ENCODE data around the gene ZNF497. TPM values are rescaled to one million over a fixed set of nuclear protein-coding genes. Genes with fewer than 3 reads are reported as not detected.

The ZNF497 gene
- total and polyA plus RNA-seq, 2 donors (not counting 1 experiment from before 2014, with no cell fraction given): 0.03 to 2.5 TPM

GRCh38 chr19:58357481-58358145 lies 4.9 kb downstream of the ZNF497 start:
- DNase-seq (ENCODE audit: low read depth in 2 of 2): no peak
- H4K20me1 ChIP-seq (ENCODE audit: control insufficient read depth, extremely low read depth, insufficient read depth, low read length): no peaks in the 10 kb centered on the region
- no peaks in the 10 kb centered on the region for H3K36me3 ChIP-seq (ENCODE audit: control insufficient read depth, insufficient read depth, low read length)
- no peak overlapping the region for H2AFZ ChIP-seq (ENCODE audit: low read length)
- no peak overlapping the region for H3K9ac ChIP-seq (ENCODE audit: insufficient read depth, low read length)
- no peaks in the 10 kb centered on the region for H3K9me3 ChIP-seq (ENCODE audit: control insufficient read depth, insufficient read depth, low read depth, low read length)
- TF ChIP-seq EZH2 (IDR thresholded peaks at IDR 0.05; ENCODE audit: low read length, missing control alignments): no peak
- no peak for TF ChIP-seq CTCF (conservative IDR thresholded peaks at IDR 0.05 in 1 of 2, IDR thresholded peaks at IDR 0.05 in 1 of 2; ENCODE audit: low read depth in 1 of 2, low read length in 2 of 2)
- H3K4me3 ChIP-seq (replicated peaks in 1 of 4; ENCODE audit: control extremely low read depth in 1 of 4, insufficient read depth in 1 of 4, low read depth in 3 of 4, low read length in 4 of 4): no peak overlapping the region
- no peak overlapping the region for H3K4me2 ChIP-seq (ENCODE audit: extremely low read depth, insufficient read depth, low read length)
- H3K79me2 ChIP-seq (ENCODE audit: control insufficient read depth, insufficient read depth, low read length): no peaks in the 10 kb centered on the region
- H3K27me3 ChIP-seq (ENCODE audit: control insufficient read depth, insufficient read depth, low read length): no peaks in the 10 kb centered on the region
- no peak overlapping the region for H3K27ac ChIP-seq (ENCODE audit: insufficient read depth, low read length)
- peaks cover 2% of the 10 kb centered on the region for H3K4me1 ChIP-seq (ENCODE audit: control insufficient read depth, extremely low read depth, insufficient read depth, low read length)

GRCh38 chr19:58356766-58357480 lies 5.6 kb downstream of the ZNF497 start:
- H2AFZ ChIP-seq (ENCODE audit: low read length): no peak overlapping the region
- H3K4me3 ChIP-seq (replicated peaks in 1 of 4; ENCODE audit: control extremely low read depth in 1 of 4, insufficient read depth in 1 of 4, low read depth in 3 of 4, low read length in 4 of 4): peak overlapping the region in 1 of 4 experiments; percentile 33
- H3K27ac ChIP-seq (ENCODE audit: insufficient read depth, low read length): no peak overlapping the region
- H3K36me3 ChIP-seq (ENCODE audit: control insufficient read depth, insufficient read depth, low read length): no peaks in the 10 kb centered on the region
- H3K4me1 ChIP-seq (ENCODE audit: control insufficient read depth, extremely low read depth, insufficient read depth, low read length): peaks cover 2% of the 10 kb centered on the region
- no peaks in the 10 kb centered on the region for H3K27me3 ChIP-seq (ENCODE audit: control insufficient read depth, insufficient read depth, low read length)
- no peak overlapping the region for H3K9ac ChIP-seq (ENCODE audit: insufficient read depth, low read length)
- no peaks in the 10 kb centered on the region for H4K20me1 ChIP-seq (ENCODE audit: control insufficient read depth, extremely low read depth, insufficient read depth, low read length)
- no peaks in the 10 kb centered on the region for H3K79me2 ChIP-seq (ENCODE audit: control insufficient read depth, insufficient read depth, low read length)
- peak in 1 of 2 donors; percentile 14 for DNase-seq (ENCODE audit: low read depth in 2 of 2)
- H3K4me2 ChIP-seq (ENCODE audit: extremely low read depth, insufficient read depth, low read length): no peak overlapping the region
- H3K9me3 ChIP-seq (ENCODE audit: control insufficient read depth, insufficient read depth, low read depth, low read length): no peaks in the 10 kb centered on the region
- TF ChIP-seq CTCF (conservative IDR thresholded peaks at IDR 0.05 in 1 of 2, IDR thresholded peaks at IDR 0.05 in 1 of 2; ENCODE audit: low read depth in 1 of 2, low read length in 2 of 2): no peak
- no peak for TF ChIP-seq EZH2 (IDR thresholded peaks at IDR 0.05; ENCODE audit: low read length, missing control alignments)

DNA sequence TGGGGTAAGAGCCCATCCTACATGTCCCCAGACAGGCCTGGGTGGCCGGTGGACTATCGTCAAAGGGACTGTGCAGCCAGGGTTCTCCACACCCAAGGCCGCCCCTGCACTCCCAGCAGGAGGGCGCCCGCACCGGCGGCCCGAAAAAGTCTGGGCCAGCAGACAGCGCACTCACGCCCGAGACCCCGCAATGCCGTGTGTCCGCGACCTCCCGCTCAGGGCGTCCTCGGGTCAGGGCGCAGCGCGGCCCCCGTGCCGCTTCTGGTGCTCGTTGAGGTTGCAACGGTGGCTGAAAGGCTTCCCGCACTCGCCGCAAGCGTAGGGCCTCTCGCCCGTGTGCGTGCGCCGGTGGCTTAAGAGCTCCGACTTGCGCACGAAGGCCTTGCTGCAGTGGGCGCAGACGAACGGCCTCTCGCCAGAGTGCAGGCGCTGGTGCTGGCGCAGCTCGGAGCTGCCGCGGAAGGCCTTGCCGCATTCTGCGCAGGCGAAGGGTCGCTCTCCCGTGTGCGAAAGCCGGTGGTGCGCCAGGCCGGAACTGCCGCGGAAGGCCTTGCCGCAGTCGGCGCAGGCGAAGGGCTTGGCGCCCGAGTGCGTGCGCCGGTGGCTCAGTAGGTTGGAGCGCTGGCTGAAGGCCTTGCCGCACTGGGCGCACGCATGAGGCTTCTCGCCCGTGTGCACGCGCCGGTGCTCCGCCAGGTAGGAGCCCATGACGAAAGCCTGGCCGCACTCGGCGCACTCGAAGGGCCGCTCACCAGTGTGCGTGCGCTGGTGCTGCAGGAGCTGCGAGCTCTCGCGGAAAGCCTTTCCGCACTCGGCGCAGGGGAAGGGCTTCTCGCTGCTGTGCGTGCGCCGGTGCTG lies 6.4 kb downstream of the ZNF497 start:
- no peak overlapping the region for H2AFZ ChIP-seq (ENCODE audit: low read length)
- peak in 1 of 2 donors; percentile 39 for DNase-seq (ENCODE audit: low read depth in 2 of 2)
- H3K4me3 ChIP-seq (replicated peaks in 1 of 4; ENCODE audit: control extremely low read depth in 1 of 4, insufficient read depth in 1 of 4, low read depth in 3 of 4, low read length in 4 of 4): peak overlapping the region in 1 of 4 experiments; percentile 33
- H4K20me1 ChIP-seq (ENCODE audit: control insufficient read depth, extremely low read depth, insufficient read depth, low read length): no peaks in the 10 kb centered on the region
- TF ChIP-seq EZH2 (IDR thresholded peaks at IDR 0.05; ENCODE audit: low read length, missing control alignments) (peak; percentile 27), CTCF (conservative IDR thresholded peaks at IDR 0.05 in 1 of 2, IDR thresholded peaks at IDR 0.05 in 1 of 2; ENCODE audit: low read depth in 1 of 2, low read length in 2 of 2) (no peak)
- H3K27me3 ChIP-seq (ENCODE audit: control insufficient read depth, insufficient read depth, low read length): no peaks in the 10 kb centered on the region
- H3K4me1 ChIP-seq (ENCODE audit: control insufficient read depth, extremely low read depth, insufficient read depth, low read length): no peaks in the 10 kb centered on the region
- no peak overlapping the region for H3K9ac ChIP-seq (ENCODE audit: insufficient read depth, low read length)
- no peaks in the 10 kb centered on the region for H3K36me3 ChIP-seq (ENCODE audit: control insufficient read depth, insufficient read depth, low read length)
- H3K27ac ChIP-seq (ENCODE audit: insufficient read depth, low read length): no peak overlapping the region
- peak overlapping the region; percentile 15 for H3K4me2 ChIP-seq (ENCODE audit: extremely low read depth, insufficient read depth, low read length)
- no peaks in the 10 kb centered on the region for H3K79me2 ChIP-seq (ENCODE audit: control insufficient read depth, insufficient read depth, low read length)
- no peaks in the 10 kb centered on the region for H3K9me3 ChIP-seq (ENCODE audit: control insufficient read depth, insufficient read depth, low read depth, low read length)

All from fibroblast of lung (primary cell).